Neutrophil (primary cell): ENCODE data around the gene GFOD2.

Experiments used
- H3K27ac ChIP-seq: fragments of 200-600 bp; sonication (generic); 2 replicates; pipeline ENCODE4 v1.5.1; 2016; ENCODE audit warnings: mild to moderate bottlenecking, moderate library complexity
- H3K27me3 ChIP-seq: fragments of 200-600 bp; sonication (generic); 2 replicates; pipeline ENCODE4 v1.6.0; 2016; ENCODE audit warnings: mild to moderate bottlenecking
- H3K36me3 ChIP-seq: fragments of 200-600 bp; sonication (generic); 2 replicates; pipeline ENCODE4 v1.5.1; 2017
- H3K4me1 ChIP-seq, 2 experiments: fragments of 200-600 bp in 1 of 2; sonication (generic) in 1 of 2; 1 replicate in 1 of 2; 2 replicates in 1 of 2; pipeline versions ENCODE4 v1.5.1 to v1.6.1; 2013 to 2016; ENCODE audit warnings: low read depth in 1 of 2, low read length in 1 of 2, mild to moderate bottlenecking in 1 of 2, moderate library complexity in 1 of 2; ENCODE audit not compliant: control insufficient read depth in 1 of 2, insufficient read depth in 1 of 2
- H3K4me3 ChIP-seq, 2 experiments: fragments of 200-600 bp in 1 of 2; sonication (generic) in 1 of 2; 1 replicate in 1 of 2; 2 replicates in 1 of 2; pipeline ENCODE4 v1.5.1; 2013 to 2016; ENCODE audit warnings: low read depth in 1 of 2, low read length in 1 of 2, mild to moderate bottlenecking in 1 of 2, moderate library complexity in 1 of 2
- H3K9me3 ChIP-seq: fragments of 200-600 bp; sonication (generic); 2 replicates; pipeline ENCODE4 v1.5.1; 2016
- CTCF ChIP-seq: fragments of 200-600 bp; sonication (generic); IDR thresholded peaks from 2 replicates; pipeline ENCODE4 v1.5.1; 2016; ENCODE audit warnings: antibody characterized with exemption

GFOD2 gene

DNA sequence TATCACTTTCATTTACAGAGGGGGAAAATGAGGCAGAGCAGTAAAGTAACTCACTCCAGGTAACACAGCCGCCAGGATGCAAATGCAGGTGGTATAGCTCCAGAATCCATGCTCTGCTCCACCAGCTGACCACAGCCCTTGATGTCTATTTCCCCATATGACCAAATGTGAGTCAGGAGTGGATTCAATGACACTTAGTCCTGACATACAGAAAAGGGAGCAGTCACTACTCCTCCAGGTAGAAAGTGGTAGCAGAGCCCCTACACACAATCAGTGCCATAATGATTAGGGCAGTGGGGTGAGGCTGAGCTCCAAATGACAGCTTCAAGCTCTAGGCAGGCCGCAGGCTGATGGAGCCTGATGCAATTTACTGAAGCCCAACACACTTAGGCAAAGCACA lies 43.3 kb upstream of the GFOD2 start:
- no peak for TF ChIP-seq CTCF
- H3K27me3 ChIP-seq, result no peaks in the 10 kb centered on the region
- H3K4me1 ChIP-seq, result peaks cover 6% of the 10 kb centered on the region in 2 experiments
- no peak overlapping the region for H3K4me3 ChIP-seq
- H3K27ac ChIP-seq, result no peak overlapping the region
- H3K36me3 ChIP-seq, result peaks cover 28% of the 10 kb centered on the region
- H3K9me3 ChIP-seq, result no peaks in the 10 kb centered on the region

GRCh38 chr16:67761924-67762323 lies 42.8 kb upstream of the GFOD2 start:
- no peak for TF ChIP-seq CTCF
- Histone ChIP-seq H3K9me3 (no peaks in the 10 kb centered on the region), H3K4me1 (peaks cover 6% of the 10 kb centered on the region in 2 experiments), H3K36me3 (peaks cover 26% of the 10 kb centered on the region), H3K27ac (no peak overlapping the region), H3K4me3 (no peak overlapping the region), H3K27me3 (no peaks in the 10 kb centered on the region)

GRCh38 chr16:67760956-67761230 lies 41.8 kb upstream of the GFOD2 start:
- H3K4me3 ChIP-seq, result no peak overlapping the region
- no peaks in the 10 kb centered on the region for H3K27me3 ChIP-seq
- H3K27ac ChIP-seq, result peak overlapping the region; percentile 54
- H3K36me3 ChIP-seq, result peaks cover 19% of the 10 kb centered on the region
- H3K9me3 ChIP-seq, result no peaks in the 10 kb centered on the region
- H3K4me1 ChIP-seq, result peaks cover 6% of the 10 kb centered on the region in 2 experiments
- no peak for TF ChIP-seq CTCF

- H3K27me3 ChIP-seq, result no peaks in the 10 kb centered on the region
- H3K4me1 ChIP-seq, result peaks cover 6% of the 10 kb centered on the region in 2 experiments
- peaks cover 19% of the 10 kb centered on the region for H3K36me3 ChIP-seq
- H3K4me3 ChIP-seq, result no peak overlapping the region
- H3K27ac ChIP-seq, result peak overlapping the region; percentile 54
- H3K9me3 ChIP-seq, result no peaks in the 10 kb centered on the region
- no peak for TF ChIP-seq CTCF
Measured at GRCh38 chr16:67760206-67760955, 41.3 kb upstream of the GFOD2 start.

GRCh38 chr16:67758966-67759365 lies 39.9 kb upstream of the GFOD2 start:
- H3K27me3 ChIP-seq, result no peaks in the 10 kb centered on the region

More at GRCh38 chr16:67758966-67759365, 39.9 kb upstream of the GFOD2 start:
- Histone ChIP-seq H3K4me1 (peaks cover 6% of the 10 kb centered on the region in 2 experiments), H3K36me3 (peaks cover 19% of the 10 kb centered on the region), H3K9me3 (no peaks in the 10 kb centered on the region), H3K4me3 (no peak overlapping the region), H3K27ac (no peak overlapping the region)
- TF ChIP-seq CTCF, result no peak
